Fibroblast of lung (primary cell): Measurements from ENCODE around the gene OPTN.

Experiments used
- EZH2 ChIP-seq: IDR thresholded peaks from 2 replicates; pipeline ENCODE4 v1.5.1; 2012; ENCODE audit warnings: low read length, control low read depth, mild to moderate bottlenecking; ENCODE audit errors: missing control alignments
- TF ChIP-seq, protein P1 (sequence below), 2 donors: IDR thresholded peaks in 1 of 2; conservative IDR thresholded peaks in 1 of 2; 1 replicate in 1 of 2; 2 replicates in 1 of 2; pipeline ENCODE4 v1.5.1; 2011 to 2012; ENCODE audit warnings: low read length in 2 of 2, control low read depth in 1 of 2, inconsistent platforms in 1 of 2, low read depth in 1 of 2, mild to moderate bottlenecking in 1 of 2

DNA sequence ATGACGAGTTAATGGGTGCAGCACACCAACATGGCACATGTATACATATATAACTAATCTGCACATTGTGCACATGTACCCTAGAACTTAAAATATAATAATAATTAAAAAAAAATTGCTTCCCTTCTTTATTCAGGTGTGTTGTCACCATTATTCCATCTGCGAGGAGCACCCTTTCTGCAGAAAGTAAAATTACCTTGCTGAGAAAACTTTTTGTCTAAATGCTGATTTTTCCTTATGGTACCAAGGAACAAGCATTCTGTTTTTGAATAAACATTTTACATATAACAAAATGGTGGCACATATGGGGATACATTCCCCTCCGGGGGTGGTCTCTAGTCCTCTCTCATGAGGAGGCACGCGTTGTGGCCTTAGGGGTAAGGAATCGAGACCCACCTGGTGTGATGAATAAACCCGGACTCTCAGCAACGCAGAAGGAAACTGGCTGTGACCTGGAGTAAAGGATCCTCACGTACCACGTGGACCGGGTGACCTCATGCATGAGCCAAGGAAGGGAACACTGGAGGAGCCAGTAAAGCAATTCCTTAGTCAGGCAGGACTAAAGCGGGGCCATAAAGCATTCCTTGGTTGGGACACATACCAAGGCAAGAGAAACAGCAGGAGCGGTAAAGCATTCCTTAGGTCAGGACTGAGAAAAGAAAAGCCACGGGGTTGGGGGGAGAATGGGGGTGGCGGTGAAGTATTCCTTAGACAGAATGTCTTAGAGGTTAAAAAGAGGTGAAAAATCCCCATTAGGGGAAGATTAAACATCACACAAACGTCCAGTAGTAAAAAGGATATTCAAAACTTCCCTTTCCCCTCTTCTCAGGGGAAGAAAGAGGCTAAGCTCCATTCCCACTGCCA, 20.8 kb upstream of the OPTN start:
- TF ChIP-seq, protein P1, sequence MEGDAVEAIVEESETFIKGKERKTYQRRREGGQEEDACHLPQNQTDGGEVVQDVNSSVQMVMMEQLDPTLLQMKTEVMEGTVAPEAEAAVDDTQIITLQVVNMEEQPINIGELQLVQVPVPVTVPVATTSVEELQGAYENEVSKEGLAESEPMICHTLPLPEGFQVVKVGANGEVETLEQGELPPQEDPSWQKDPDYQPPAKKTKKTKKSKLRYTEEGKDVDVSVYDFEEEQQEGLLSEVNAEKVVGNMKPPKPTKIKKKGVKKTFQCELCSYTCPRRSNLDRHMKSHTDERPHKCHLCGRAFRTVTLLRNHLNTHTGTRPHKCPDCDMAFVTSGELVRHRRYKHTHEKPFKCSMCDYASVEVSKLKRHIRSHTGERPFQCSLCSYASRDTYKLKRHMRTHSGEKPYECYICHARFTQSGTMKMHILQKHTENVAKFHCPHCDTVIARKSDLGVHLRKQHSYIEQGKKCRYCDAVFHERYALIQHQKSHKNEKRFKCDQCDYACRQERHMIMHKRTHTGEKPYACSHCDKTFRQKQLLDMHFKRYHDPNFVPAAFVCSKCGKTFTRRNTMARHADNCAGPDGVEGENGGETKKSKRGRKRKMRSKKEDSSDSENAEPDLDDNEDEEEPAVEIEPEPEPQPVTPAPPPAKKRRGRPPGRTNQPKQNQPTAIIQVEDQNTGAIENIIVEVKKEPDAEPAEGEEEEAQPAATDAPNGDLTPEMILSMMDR (conservative IDR thresholded peaks at IDR 0.05 in 1 of 2, IDR thresholded peaks at IDR 0.05 in 1 of 2; ENCODE audit: low read depth in 1 of 2, low read length in 2 of 2), result no peak
- no peak for TF ChIP-seq EZH2
